ENCODE results near the gene MMP20. TPM values are rescaled to one million over a fixed set of nuclear protein-coding genes. Genes with fewer than 3 reads are reported as not detected.

Gene MMP20
- total RNA-seq, 6 experiments from 2014 or later = not detected

Other genes with a start within 250 kb of the MMP20 start
- 100 to 1,000 TPM; 173 to 557 (median 229) TPM for gene TMEM123, start 172.6 kb downstream of the MMP20 start, total RNA-seq
- gene MMP7, start 94.6 kb downstream of the MMP20 start, total RNA-seq = 1 to 10 TPM in 3 of 6 experiments, under 1 TPM in 3; 0.37 to 2.9 (median 1.1) TPM
- under 1 TPM in 1 of 6 experiments, not detected in 5; 0.11 TPM for gene MMP27, start 80.4 kb upstream of the MMP20 start, total RNA-seq
- 1 to 10 TPM in 1 of 6 experiments, under 1 TPM in 4, not detected in 1; 0.14 to 1.2 (median 0.74) TPM for gene MMP8, start 99.6 kb upstream of the MMP20 start, total RNA-seq
- under 1 TPM in 1 of 6 experiments, not detected in 5; 0.35 TPM for gene MMP10, start 155.3 kb upstream of the MMP20 start, total RNA-seq
- gene MMP1, start 172.8 kb upstream of the MMP20 start, total RNA-seq = under 1 TPM in 1 of 6 experiments, not detected in 5; 0.22 TPM
- gene MMP3, start 218.3 kb upstream of the MMP20 start, total RNA-seq = not detected
- gene MMP12, start 249.7 kb upstream of the MMP20 start, total RNA-seq = 1 to 10 TPM in 1 of 6 experiments, not detected in 5; 1.5 TPM